Epithelial cell of esophagus (primary cell): ENCODE measurements around the gene LRRFIP2.

Source experiments
- DNase-seq: peaks from one replicate; pipeline ENCODE4 v3.0.0; 2010; ENCODE audit warnings: low read depth
- H3K4me3 ChIP-seq: 2 replicates; pipeline ENCODE4 v1.5.1; 2011; ENCODE audit warnings: mild to moderate bottlenecking, low read length, control low read depth
- TF ChIP-seq, protein P1 (sequence below): IDR thresholded peaks from 2 replicates; pipeline ENCODE4 v1.5.1; 2011; ENCODE audit warnings: low read depth, mild to moderate bottlenecking, low read length, control low read depth, inconsistent platforms; ENCODE audit not compliant: insufficient read depth; ENCODE audit errors: missing control alignments

Gene LRRFIP2

DNA sequence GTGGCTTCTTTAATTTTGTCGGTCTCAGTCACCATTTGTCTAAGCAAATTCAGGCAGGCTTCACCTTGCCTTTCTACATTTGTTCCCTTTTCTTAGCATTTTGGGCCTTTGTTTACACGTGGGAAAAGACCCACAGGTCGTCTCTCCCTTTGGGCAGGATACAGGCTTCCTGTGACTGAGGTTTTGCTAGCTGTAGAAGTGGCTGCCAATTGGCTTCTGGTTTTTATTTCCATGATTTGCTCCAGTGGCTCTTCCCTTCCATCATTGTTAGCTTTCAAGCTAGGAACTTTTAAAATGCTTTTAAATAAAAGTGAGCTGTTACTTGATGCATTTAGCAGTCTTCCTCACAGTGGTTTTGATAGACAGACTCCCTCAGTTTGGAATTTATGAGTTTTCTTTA is 143.8 kb downstream of the LRRFIP2 start:
- DNase-seq, result no peak

GRCh38 chr3:37029516-37030163 is 144.7 kb downstream of the LRRFIP2 start:
- no peak overlapping the region for H3K4me3 ChIP-seq
- peak; percentile 63 for DNase-seq
- TF ChIP-seq, protein P1, sequence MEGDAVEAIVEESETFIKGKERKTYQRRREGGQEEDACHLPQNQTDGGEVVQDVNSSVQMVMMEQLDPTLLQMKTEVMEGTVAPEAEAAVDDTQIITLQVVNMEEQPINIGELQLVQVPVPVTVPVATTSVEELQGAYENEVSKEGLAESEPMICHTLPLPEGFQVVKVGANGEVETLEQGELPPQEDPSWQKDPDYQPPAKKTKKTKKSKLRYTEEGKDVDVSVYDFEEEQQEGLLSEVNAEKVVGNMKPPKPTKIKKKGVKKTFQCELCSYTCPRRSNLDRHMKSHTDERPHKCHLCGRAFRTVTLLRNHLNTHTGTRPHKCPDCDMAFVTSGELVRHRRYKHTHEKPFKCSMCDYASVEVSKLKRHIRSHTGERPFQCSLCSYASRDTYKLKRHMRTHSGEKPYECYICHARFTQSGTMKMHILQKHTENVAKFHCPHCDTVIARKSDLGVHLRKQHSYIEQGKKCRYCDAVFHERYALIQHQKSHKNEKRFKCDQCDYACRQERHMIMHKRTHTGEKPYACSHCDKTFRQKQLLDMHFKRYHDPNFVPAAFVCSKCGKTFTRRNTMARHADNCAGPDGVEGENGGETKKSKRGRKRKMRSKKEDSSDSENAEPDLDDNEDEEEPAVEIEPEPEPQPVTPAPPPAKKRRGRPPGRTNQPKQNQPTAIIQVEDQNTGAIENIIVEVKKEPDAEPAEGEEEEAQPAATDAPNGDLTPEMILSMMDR, result no peak

More for the DNA sequence above, 143.8 kb downstream of the LRRFIP2 start:
- TF ChIP-seq, protein P1, result no peak
- H3K4me3 ChIP-seq, result no peak overlapping the region

- DNase-seq, result no peak
- TF ChIP-seq, protein P1, result no peak
- no peak overlapping the region for H3K4me3 ChIP-seq
These were observed 145.3 kb downstream of the LRRFIP2 start for GRCh38 chr3:37029111-37029510.

DNA sequence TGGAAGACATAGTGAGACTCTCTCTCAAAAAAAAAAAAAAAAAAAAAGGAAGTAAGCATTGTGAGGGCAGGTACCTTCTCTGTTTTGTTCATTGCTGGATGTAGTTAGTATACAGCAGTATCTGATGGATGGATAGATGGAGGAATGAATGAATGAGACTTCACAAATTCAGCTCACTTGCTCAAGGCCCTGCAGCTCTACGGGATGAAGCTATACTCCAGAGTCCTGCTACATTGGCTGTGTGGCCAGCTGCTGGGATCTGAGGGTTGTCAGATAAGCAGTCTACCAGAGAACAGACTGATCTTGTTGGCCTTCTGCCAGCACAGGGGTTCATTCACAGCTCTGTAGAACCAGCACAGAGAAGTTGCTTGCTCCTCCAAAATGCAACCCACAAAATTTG is 146.1 kb downstream of the LRRFIP2 start:
- DNase-seq, result no peak
- TF ChIP-seq, protein P1, result no peak
- H3K4me3 ChIP-seq, result no peak overlapping the region

GRCh38 chr3:37026851-37027250 is 147.5 kb downstream of the LRRFIP2 start:
- DNase-seq, result peak; percentile 50
- no peak overlapping the region for H3K4me3 ChIP-seq
- TF ChIP-seq, protein P1, result no peak

DNA sequence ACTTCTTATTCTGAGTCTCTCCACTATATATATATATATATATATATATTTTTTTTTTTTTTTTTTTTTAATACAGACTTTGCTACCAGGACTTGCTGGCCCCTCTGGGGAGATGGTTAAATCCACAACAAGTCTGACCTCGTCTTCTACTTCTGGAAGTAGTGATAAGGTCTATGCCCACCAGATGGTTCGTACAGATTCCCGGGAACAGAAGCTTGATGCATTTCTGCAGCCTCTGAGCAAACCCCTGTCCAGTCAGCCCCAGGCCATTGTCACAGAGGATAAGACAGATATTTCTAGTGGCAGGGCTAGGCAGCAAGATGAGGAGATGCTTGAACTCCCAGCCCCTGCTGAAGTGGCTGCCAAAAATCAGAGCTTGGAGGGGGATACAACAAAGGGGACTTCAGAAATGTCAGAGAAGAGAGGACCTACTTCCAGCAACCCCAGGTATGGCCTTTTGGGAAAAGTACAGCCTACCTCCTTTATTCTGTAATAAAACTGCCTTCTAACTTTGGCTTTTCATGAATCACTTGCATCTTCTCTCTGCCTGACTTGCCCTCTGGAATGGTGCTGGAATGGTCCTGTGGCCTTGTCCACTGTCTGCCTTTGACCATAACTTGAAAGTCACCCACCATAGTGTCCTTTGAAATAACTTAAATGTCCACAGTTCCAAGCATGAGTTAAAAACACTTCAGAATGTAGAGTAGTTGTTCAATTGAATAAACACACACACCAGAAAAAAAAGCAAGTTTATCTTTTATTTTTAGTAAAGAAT is 148.6 kb downstream of the LRRFIP2 start:
- TF ChIP-seq, protein P1, result no peak
- no peak overlapping the region for H3K4me3 ChIP-seq
- no peak for DNase-seq
